ENCODE measurements around the gene NUP98. TPM values are rescaled to one million over a fixed set of nuclear protein-coding genes. Genes with fewer than 3 reads are reported as not detected.

The NUP98 gene
- polyA plus RNA-seq, 3 donors: 19.6 to 76.2 (median 28.5) TPM

- Histone ChIP-seq H3K36me3 (replicated peaks in 1 of 2; ENCODE audit: control insufficient read depth in 1 of 2, insufficient read depth in 2 of 2, low read length in 2 of 2) (no peaks in the 10 kb centered on the region), H3K4me3 (replicated peaks in 1 of 3; ENCODE audit: low read depth in 2 of 3, low read length in 3 of 3) (no peak overlapping the region), H3K27ac (ENCODE audit: low read depth in 1 of 2, low read length in 2 of 2) (no peak overlapping the region), H4K20me1 (ENCODE audit: insufficient read depth, low read length) (no peaks in the 10 kb centered on the region), H3K9ac (ENCODE audit: insufficient read depth, low read length, poor library complexity, severe bottlenecking) (no peak overlapping the region), H3K27me3 (ENCODE audit: control insufficient read depth in 2 of 2, insufficient read depth in 2 of 2, low read length in 2 of 2) (no peaks in the 10 kb centered on the region), H2AFZ (ENCODE audit: insufficient read depth, low read depth, low read length, poor library complexity, severe bottlenecking) (no peak overlapping the region), H3K4me1 (ENCODE audit: control insufficient read depth in 1 of 2, insufficient read depth in 2 of 2, low read length in 2 of 2) (peaks cover 10 to 14% of the 10 kb centered on the region in 2 donors), H3K4me2 (replicated peaks; ENCODE audit: extremely low read depth, low read length, poor library complexity, severe bottlenecking) (no peak overlapping the region), H3K79me2 (ENCODE audit: insufficient read depth, low read length) (no peaks in the 10 kb centered on the region), H3K9me3 (replicated peaks in 1 of 2; ENCODE audit: control insufficient read depth in 1 of 2, insufficient read depth in 1 of 2, low read length in 2 of 2) (no peaks in the 10 kb centered on the region)
- Mint-ChIP-seq H3K9me3 (no peaks in the 10 kb centered on the region), H3K4me3 (no peak overlapping the region), H3K36me3 (peaks cover 3 to 6% of the 10 kb centered on the region in 2 donors), H3K27ac (peak overlapping the region in 1 of 7 donors; percentile 42), H3K4me1 (peaks cover 13% of the 10 kb centered on the region), H3K27me3 (ENCODE audit: low read depth in 3 of 3) (no peaks in the 10 kb centered on the region)
- no peak for DNase-seq
- 80% methylated on average over 1 of the region's 1 CpG for WGBS (ENCODE audit: insufficient coverage)
- intact Hi-C loops (cut with micrococcal nuclease): loop anchor here in 1 of 2 donors (5.0 kb wide), 1 partner anchor 37 kb away; no protein-coding TSS in a partner anchor
- no peak for TF ChIP-seq CTCF (IDR thresholded peaks at IDR 0.05)
Measured at GRCh38 chr11:3809624-3809928, 12.2 kb upstream of the NUP98 start.

GRCh38 chr11:3808861-3809623 is 11.7 kb upstream of the NUP98 start:
- H3K4me1 Mint-ChIP-seq: peaks cover 13% of the 10 kb centered on the region
- TF ChIP-seq CTCF (IDR thresholded peaks at IDR 0.05): peak; percentile 52
- H3K9me3 Mint-ChIP-seq: no peaks in the 10 kb centered on the region
- Histone ChIP-seq H2AFZ (ENCODE audit: insufficient read depth, low read depth, low read length, poor library complexity, severe bottlenecking) (peak overlapping the region; percentile 95), H3K4me1 (ENCODE audit: control insufficient read depth in 1 of 2, insufficient read depth in 2 of 2, low read length in 2 of 2) (peaks cover 10 to 14% of the 10 kb centered on the region in 2 donors), H3K4me2 (replicated peaks; ENCODE audit: extremely low read depth, low read length, poor library complexity, severe bottlenecking) (peak overlapping the region; percentile 98), H3K79me2 (ENCODE audit: insufficient read depth, low read length) (no peaks in the 10 kb centered on the region), H3K9ac (ENCODE audit: insufficient read depth, low read length, poor library complexity, severe bottlenecking) (peak overlapping the region; percentile 73), H3K27ac (ENCODE audit: low read depth in 1 of 2, low read length in 2 of 2) (peak overlapping the region in 1 of 2 donors; percentile 80), H4K20me1 (ENCODE audit: insufficient read depth, low read length) (no peaks in the 10 kb centered on the region), H3K4me3 (replicated peaks in 1 of 3; ENCODE audit: low read depth in 2 of 3, low read length in 3 of 3) (peak overlapping the region; percentile 76 to 99 (median 96)), H3K9me3 (replicated peaks in 1 of 2; ENCODE audit: control insufficient read depth in 1 of 2, insufficient read depth in 1 of 2, low read length in 2 of 2) (no peaks in the 10 kb centered on the region), H3K27me3 (ENCODE audit: control insufficient read depth in 2 of 2, insufficient read depth in 2 of 2, low read length in 2 of 2) (no peaks in the 10 kb centered on the region), H3K36me3 (replicated peaks in 1 of 2; ENCODE audit: control insufficient read depth in 1 of 2, insufficient read depth in 2 of 2, low read length in 2 of 2) (no peaks in the 10 kb centered on the region)
- H3K27me3 Mint-ChIP-seq (ENCODE audit: low read depth in 3 of 3): no peaks in the 10 kb centered on the region
- DNase-seq: peak; percentile 47 to 67 (median 61)
- 7% methylated on average over 2 of the region's 5 CpGs for WGBS (ENCODE audit: insufficient coverage)
- peak overlapping the region; percentile 99 to 100 for H3K4me3 Mint-ChIP-seq
- intact Hi-C loops (cut with micrococcal nuclease): loop anchor here in 1 of 2 donors (5.0 kb wide), 1 partner anchor 37 kb away; no protein-coding TSS in a partner anchor
- H3K27ac Mint-ChIP-seq: peak overlapping the region in 2 of 7 donors; percentile 12 to 46
- peaks cover 3 to 6% of the 10 kb centered on the region in 2 donors for H3K36me3 Mint-ChIP-seq

All from CD14-positive monocyte (primary cell).